Esophagus mucosa (tissue), 1 donor: ENCODE data around the gene CR2. TPM values are rescaled to one million over a fixed set of nuclear protein-coding genes. Genes with fewer than 3 reads are reported as not detected.
A peak's percentile ranks its signal among the peaks of the same experiment; 100 is the strongest.
"Not testable (repeated sequence)": the region's sequence is repeated elsewhere in the genome, so short reads cannot be mapped to it uniquely, and the experiment has no call there.

Experiments
- ATAC-seq: fragments of 200-7000 bp; cut with Tn5 transposase; one replicate; pipeline ENCODE4 v1.9.1; 2020
- total RNA-seq: library from RNA; stranded (reverse); gene quantifications from one replicate; pipeline ENCODE4 v1.2.4, GENCODE V29; 2023
- donor health status: DM: yes; HTN: yes; CAD: no.

CR2 gene
- total RNA-seq, 1 donor from 2014 or later, result 1.7 TPM

DNA sequence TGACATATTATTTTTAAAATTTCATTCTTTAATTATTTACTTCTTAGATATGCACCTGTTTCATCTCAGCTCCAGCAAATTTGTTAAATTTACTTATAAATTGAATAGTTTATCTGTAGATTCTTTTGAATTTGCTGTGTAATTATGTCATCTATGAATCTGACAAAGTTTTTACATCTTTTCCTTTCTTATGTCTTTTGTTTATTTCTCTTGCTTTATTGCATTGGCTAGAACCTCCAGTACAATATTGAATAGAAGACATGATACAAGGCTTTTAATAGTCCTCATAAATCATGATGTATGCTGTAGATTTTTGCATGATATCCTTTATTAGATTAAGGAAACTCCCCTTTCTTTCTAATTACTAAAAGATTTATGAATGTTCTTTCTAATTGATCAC is 62.6 kb downstream of the CR2 start:
- ATAC-seq, result no peak

DNA sequence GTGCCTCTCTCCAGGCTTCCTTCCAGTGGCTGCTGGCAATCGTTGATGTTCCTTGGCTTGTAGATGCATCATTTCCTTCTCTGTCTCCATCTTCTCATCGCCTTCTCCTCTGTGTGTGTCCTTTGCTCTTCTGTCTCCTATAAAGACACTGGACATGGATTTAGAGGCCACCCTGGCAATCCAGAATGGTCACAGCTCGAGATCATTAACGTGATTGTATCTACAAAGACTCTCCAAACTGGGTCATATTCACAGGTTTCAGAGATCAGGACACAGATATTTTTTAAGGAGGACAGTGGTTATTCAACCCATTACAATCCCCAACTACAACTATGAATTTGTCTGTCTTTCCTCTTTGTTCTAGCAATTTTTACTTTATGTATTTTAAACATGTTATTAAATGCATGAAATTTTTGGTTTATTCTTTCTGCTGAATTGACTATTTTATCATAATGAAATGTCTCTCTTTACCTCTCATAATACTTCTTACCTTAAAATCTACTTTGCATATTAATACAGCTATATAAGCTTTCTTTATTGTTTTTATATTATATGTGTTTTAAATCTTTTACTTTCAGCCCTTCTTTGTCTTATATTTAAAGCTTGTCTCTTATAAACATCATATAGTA is 64.6 kb downstream of the CR2 start:
- ATAC-seq, result no peak

DNA sequence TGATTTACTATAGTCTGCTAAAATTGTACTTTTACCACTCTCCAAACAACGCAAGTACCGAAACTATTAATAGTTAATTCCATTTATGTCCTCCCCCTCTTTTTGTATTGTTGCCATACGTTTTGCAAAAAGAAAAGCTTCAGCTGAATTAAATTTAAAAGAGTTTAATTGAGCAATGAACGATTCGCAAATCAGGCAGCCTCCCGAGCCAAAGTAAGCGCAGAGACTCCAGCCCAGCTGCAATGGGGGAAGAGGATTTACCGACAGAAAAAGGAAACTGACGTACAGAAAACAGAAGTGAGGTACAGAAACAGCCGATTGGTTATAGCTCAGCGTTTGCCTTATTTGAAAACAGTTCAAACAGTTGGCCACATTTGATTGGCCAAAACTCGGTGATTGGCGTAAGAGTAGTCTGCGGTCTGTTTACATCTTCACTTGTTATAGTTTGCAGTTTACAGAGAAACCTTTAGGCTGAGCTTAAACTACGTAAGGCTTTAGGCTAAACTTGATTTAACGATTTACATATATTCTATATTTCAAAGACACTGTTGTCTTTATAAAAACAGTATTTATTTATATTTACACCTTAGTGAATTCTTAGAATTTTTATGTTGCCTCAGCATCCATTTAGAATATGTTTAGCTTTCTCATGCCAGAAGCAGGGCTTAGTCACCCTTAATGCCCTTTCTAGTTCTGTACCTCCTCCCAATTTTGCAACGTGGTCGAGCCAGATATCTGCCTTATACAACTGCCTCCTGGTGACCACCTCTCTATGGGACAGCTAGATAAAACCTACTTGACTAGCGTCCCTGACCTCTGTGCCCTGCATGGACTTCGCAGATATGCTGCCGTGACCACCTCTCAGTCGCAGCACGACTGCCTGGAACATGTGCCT is 65.6 kb downstream of the CR2 start:
- no peak for ATAC-seq

DNA sequence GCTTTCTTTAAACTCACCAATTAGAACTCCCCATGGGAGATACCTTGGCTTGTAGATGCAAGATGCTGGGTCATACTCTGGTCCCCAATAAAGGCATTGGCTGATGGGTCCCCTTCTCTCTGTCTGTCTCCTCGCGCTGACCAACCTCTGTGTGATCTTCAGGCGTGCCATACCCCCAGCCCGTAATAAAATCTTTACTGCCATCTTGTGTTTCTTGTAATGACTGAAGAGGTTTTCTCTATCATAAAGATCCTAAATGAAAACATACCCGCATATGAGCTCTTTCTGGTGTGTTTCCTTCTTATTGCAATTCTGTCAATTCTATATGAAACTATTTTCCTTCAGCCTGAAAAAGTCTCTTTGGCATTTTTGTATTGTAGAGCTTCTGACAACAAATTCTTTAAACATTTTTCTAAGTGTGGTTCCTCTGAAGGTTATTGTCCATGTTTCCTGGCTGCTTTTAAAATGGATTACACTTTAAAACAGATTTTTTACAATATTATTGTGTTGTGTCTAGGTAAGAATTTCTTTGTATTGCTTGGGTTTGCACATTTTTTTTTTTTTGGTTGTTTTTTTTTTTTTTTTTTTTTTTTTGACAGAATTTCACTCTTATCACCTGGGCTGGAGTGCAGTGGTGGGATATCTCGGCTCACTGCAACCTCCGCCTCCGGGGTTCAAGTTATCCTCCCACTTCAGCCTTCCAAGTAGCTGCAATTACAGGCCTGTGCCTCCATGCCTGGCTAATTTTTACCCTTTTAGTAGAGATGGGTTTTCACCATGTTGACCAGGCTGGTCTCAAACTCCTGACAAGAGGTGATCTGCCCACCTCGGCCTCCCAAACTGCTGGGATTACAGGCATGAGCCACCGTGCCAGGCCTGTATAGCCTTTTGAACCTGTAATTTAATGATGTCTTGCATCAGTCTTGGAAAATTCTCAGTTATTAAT is 66.5 kb downstream of the CR2 start:
- ATAC-seq, result not testable (repeated sequence)

DNA sequence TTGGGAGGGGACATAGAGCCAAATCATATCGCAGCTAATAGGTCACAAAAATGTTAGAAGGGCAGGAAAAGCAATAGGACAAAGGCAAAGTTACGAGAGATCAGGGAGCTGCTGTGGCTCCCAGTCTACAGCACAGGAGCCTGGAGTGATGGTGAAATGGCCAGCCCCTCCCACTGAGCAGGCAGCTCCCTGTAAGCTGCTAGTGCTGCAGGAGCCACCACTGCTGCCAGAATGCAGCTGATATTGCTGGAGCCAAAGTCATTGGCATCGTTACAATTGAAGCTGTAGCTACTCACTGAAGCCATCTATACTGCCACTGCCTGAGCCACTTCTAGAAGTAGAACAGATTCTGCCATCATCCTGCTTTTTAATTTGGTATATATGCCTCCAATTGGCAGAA is 71.1 kb downstream of the CR2 start:
- not testable (repeated sequence) for ATAC-seq

DNA sequence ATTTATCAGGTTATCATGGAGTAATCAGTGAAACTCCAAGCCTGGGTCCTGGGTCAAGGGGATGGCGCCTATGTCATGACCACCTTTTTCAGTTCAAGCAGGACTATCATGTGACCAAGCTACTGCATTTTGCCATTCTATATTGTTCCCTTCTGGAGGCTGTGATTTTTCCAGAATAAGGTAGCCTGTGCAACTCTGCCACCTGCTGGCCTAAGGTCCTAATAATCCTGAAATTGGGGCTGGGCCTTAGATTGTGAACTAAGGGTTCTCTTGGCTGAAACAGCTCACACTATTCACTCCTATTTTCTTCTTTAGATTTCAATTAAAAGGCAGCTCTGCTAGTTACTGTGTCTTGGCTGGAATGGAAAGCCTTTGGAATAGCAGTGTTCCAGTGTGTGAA is 74.3 kb downstream of the CR2 start:
- ATAC-seq, result peak; percentile 33

DNA sequence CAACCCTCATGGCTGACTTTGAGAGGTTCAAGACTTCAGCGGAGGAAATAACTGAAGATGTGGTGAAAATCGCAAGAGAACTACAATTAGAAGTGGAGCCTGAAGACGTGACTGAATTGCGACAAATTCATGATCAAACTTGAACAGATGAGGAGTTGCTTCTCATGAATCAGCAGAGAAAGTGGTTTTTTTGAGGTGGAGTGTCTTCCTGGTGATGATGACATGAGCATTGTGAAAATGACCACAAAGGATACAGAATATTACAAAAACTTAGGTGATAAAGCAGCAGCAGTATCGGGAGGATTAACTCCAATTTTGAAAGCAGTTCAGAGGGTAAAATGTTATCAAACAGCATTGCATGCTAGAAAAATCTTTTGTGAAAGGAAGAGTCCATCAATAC is 82.1 kb downstream of the CR2 start:
- ATAC-seq, result not testable (repeated sequence)

Other genes starting within 250 kb of the CR2 start
- gene CD55, start 132.7 kb upstream of the CR2 start, total RNA-seq, result 54.1 TPM
- 0.96 TPM for gene CR1, start 41.8 kb downstream of the CR2 start, total RNA-seq
- gene CR1L, start 190.8 kb downstream of the CR2 start, total RNA-seq, result not detected